Mammary epithelial cell (primary cell): Measurements from ENCODE around the gene NPIPA5.

Experiments
- CTCF ChIP-seq, 2 donors: IDR thresholded peaks in 1 of 2; conservative IDR thresholded peaks in 1 of 2; 2 replicates each; pipeline ENCODE4 v1.5.1; 2011 to 2012; ENCODE audit warnings: inconsistent platforms in 2 of 2, low read length in 2 of 2, mild to moderate bottlenecking in 2 of 2, control low read depth in 1 of 2, low read depth in 1 of 2; ENCODE audit not compliant: insufficient read depth in 1 of 2; ENCODE audit errors: extremely low read depth in 1 of 2
- EZH2 ChIP-seq: IDR thresholded peaks from 2 replicates; pipeline ENCODE4 v1.6.1; 2012; ENCODE audit warnings: low read length, inconsistent platforms, borderline replicate concordance

DNA sequence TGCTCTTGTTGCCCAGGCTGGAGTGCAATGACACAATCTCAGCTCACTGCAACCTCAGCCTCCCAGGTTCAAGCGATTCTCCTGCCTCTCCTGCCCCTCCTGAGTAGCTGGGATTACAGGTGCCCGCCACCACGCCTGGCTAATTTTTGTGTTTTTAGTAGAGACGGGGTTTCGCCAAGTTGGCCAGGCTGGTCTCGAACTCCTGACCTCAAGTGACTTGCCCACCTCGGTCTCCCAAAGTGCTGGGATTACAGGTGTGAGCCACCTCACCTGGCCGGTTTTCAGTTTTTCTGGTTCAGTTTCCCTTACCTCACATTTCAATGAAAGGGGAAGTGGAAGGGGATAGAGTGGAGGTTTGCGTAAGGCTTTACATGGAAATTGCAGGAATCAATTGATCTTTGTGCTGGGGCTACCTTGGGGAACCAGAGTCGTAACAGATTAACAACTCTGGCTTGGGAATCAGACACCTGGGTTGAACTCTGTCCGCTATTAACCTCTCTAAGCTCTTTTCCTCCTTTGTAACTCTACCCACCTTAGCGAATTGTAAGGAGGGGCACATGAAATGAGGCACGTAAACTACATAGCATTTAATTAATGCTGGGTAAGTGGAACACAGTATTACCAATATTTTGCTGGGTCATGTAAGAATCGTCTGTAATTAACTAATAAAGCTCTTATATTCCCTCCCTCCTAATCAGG lies 20.7 kb upstream of the NPIPA5 start:
- TF ChIP-seq CTCF (conservative IDR thresholded peaks at IDR 0.05 in 1 of 2, IDR thresholded peaks at IDR 0.05 in 1 of 2; ENCODE audit: extremely low read depth in 1 of 2, insufficient read depth in 1 of 2, low read depth in 1 of 2, low read length in 2 of 2) (no peak), EZH2 (no peak)
